ENCODE results near the gene ARHGAP23. TPM values are rescaled to one million over a fixed set of nuclear protein-coding genes. Genes with fewer than 3 reads are reported as not detected.
A peak's percentile ranks its signal among the peaks of the same experiment; 100 is the strongest.
"Not testable (repeated sequence)": the region's sequence is repeated elsewhere in the genome, so short reads cannot be mapped to it uniquely, and the experiment has no call there.

The ARHGAP23 gene
- total RNA-seq, 4 donors from 2014 or later, result 2.6 to 119 (median 15.2) TPM

GRCh38 chr17:38469875-38470274 is 41.6 kb downstream of the ARHGAP23 start:
- Histone ChIP-seq H3K4me3 (no peak overlapping the region), H3K27ac (peak overlapping the region; percentile 19 to 35), H3K9me3 (no peaks in the 10 kb centered on the region), H3K36me3 (no peaks in the 10 kb centered on the region), H3K4me1 (peaks cover 6 to 25% of the 10 kb centered on the region in 2 donors), H3K27me3 (no peaks in the 10 kb centered on the region)
- TF ChIP-seq CTCF (IDR thresholded peaks at IDR 0.05) (no peak), POLR2A (IDR thresholded peaks at IDR 0.05) (no peak)
- intact Hi-C loops (cut with DNase I; ENCODE audit: low total_unique reads), result no loop called here
- DNase-seq, result peak; percentile 63 to 70

DNA sequence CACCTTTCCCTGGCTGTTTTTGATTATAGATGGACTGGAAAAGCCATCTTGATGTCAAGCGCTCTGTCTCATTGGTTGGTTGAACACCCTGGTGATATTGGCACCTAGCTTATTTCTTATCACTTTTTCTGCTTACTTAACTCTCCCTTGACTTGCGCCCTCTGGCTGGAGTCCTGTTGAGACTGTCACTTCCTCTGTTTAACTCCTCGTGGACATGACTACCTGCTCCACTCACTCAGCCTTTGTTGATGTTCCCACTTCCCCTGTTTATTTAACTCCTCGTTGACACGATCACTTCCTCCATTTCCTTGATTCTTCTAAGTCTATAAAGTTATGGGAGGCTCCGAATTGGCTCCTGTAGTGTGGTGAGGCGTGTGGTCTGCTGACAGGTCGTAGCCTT is 43.0 kb downstream of the ARHGAP23 start:
- H3K4me3 ChIP-seq; H3K27ac ChIP-seq; H3K9me3 ChIP-seq; DNase-seq; intact Hi-C loops (cut with DNase I; ENCODE audit: low total_unique reads); H3K36me3 ChIP-seq; H3K27me3 ChIP-seq: not testable (repeated sequence)
- H3K4me1 ChIP-seq, result peaks cover 6 to 21% of the 10 kb centered on the region in 2 donors

DNA sequence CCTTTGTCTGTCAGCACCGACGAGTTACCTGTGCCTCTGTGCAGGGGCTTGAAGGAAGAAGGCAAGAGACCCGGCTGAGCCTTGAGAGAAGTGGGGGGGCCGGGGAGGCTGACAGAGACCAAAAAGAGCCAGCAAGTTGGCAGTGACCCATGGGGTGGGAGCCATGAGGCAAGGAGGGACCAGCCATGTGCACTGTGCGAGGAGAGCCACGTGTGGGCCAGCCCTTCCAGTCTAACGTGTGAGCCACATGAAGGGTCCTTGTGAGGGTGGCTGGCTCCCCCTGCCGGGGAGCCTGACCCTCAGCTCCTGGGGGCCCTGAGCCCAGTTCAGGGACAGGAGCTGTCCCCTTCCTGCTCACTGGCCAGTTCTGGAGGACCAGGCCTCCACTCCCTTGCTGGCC is 46.4 kb downstream of the ARHGAP23 start:
- H3K4me3 ChIP-seq; intact Hi-C loops (cut with DNase I; ENCODE audit: low total_unique reads); H3K36me3 ChIP-seq; H3K27me3 ChIP-seq; H3K9me3 ChIP-seq; H3K4me1 ChIP-seq: not testable (repeated sequence)
- peak in 2 of 4 experiments; percentile 34 to 48 for TF ChIP-seq CTCF (IDR thresholded peaks at IDR 0.05)
- DNase-seq, result peak in 1 of 2 donors; percentile 57
- H3K27ac ChIP-seq, result peak overlapping the region in 1 of 2 donors; percentile 49

DNA sequence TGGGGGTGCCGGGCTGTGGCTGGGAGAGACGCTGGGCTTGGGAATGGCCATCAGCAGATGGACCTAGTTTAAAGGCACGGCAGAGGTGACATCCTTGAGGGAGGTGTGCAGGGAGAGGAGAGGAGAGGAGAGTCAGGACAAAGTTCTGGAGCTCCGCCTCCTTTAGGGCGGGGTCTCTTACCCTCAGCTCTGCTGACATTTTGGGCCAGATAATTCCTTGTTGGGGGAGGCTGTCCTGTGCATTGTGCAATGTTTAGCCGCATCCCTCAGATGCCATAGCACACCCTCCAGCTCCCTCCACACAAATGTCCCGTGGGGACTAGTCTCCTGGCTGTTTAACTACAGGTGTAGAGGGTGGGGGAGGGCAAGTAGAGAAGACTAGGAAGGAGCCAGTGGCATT is 48.3 kb downstream of the ARHGAP23 start:
- intact Hi-C loops (cut with DNase I; ENCODE audit: low total_unique reads), result no loop called here
- no peak overlapping the region for H3K4me3 ChIP-seq
- H3K27ac ChIP-seq, result peak overlapping the region in 1 of 2 donors; percentile 19
- H3K36me3 ChIP-seq, result no peaks in the 10 kb centered on the region
- no peak for DNase-seq
- H3K9me3 ChIP-seq, result no peaks in the 10 kb centered on the region
- H3K4me1 ChIP-seq, result peaks cover 0 to 7% of the 10 kb centered on the region in 2 donors
- H3K27me3 ChIP-seq, result no peaks in the 10 kb centered on the region
- no peak for TF ChIP-seq CTCF (IDR thresholded peaks at IDR 0.05)
- no peak for TF ChIP-seq POLR2A (IDR thresholded peaks at IDR 0.05)

- H3K4me1 ChIP-seq; intact Hi-C loops (cut with DNase I; ENCODE audit: low total_unique reads); H3K4me3 ChIP-seq: not testable (repeated sequence)
Observed at GRCh38 chr17:38477417-38477816, 49.2 kb downstream of the ARHGAP23 start.

DNA sequence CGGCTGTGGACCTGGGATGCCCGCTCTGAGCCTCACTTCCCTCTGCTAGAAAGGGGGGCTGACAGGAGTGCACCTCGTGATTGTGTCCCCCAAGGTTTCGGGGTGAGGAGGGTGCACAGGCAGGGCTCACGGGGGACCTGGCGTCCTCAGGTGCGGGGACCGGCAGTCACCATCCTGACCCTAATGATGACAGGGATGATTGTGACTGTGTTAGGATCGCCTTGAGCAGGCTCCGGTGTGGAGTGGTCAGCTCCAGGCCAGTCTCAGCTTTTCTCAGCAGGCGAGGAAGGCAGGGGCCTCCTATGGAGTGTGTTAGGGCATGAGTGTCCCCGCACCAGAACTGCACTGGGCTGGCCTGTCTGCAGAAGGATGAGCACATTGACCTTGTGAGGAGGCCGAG is 49.7 kb downstream of the ARHGAP23 start:
- H3K36me3 ChIP-seq; intact Hi-C loops (cut with DNase I; ENCODE audit: low total_unique reads); H3K9me3 ChIP-seq; H3K4me3 ChIP-seq; H3K27ac ChIP-seq; H3K4me1 ChIP-seq; H3K27me3 ChIP-seq; DNase-seq: not testable (repeated sequence)

More at GRCh38 chr17:38477417-38477816, 49.2 kb downstream of the ARHGAP23 start:
- not testable (repeated sequence) for H3K36me3 ChIP-seq, H3K27ac ChIP-seq, H3K9me3 ChIP-seq, DNase-seq, H3K27me3 ChIP-seq

- H3K36me3 ChIP-seq; H3K4me1 ChIP-seq; DNase-seq; H3K27ac ChIP-seq; H3K27me3 ChIP-seq; intact Hi-C loops (cut with DNase I; ENCODE audit: low total_unique reads); H3K9me3 ChIP-seq; H3K4me3 ChIP-seq: not testable (repeated sequence)
Observed at GRCh38 chr17:38478667-38479066, 50.4 kb downstream of the ARHGAP23 start.

- H3K27ac ChIP-seq, H3K27me3 ChIP-seq, H3K9me3 ChIP-seq, H3K36me3 ChIP-seq, H3K4me3 ChIP-seq, H3K4me1 ChIP-seq, DNase-seq: not testable (repeated sequence)
- intact Hi-C loops (cut with DNase I; ENCODE audit: low total_unique reads), result loop anchor here (5.0 kb wide), 1 partner anchor 40 kb away; no protein-coding TSS in a partner anchor
Observed at GRCh38 chr17:38482039-38482699, 53.9 kb downstream of the ARHGAP23 start.

GRCh38 chr17:38482700-38483043 is 54.4 kb downstream of the ARHGAP23 start:
- not testable (repeated sequence) for H3K4me1 ChIP-seq, H3K9me3 ChIP-seq, H3K4me3 ChIP-seq, H3K27ac ChIP-seq, H3K36me3 ChIP-seq, H3K27me3 ChIP-seq, DNase-seq
- intact Hi-C loops (cut with DNase I; ENCODE audit: low total_unique reads), result loop anchor here (5.0 kb wide), 1 partner anchor 40 kb away; no protein-coding TSS in a partner anchor
